ENCODE data around the gene LPCAT2.

- TF ChIP-seq EZH2 (IDR thresholded peaks at IDR 0.05; ENCODE audit: insufficient read depth, low read length): no peak
- no peak for TF ChIP-seq CTCF (IDR thresholded peaks at IDR 0.05; ENCODE audit: insufficient read depth, low read depth, low read length)
Measured at GRCh38 chr16:55510185-55510805, 1.4 kb downstream of the LPCAT2 start.
